Measurements from ENCODE around the gene FAM222B.

- no peak for TF ChIP-seq TP53 (CRISPR knock-in tag; IDR thresholded peaks at IDR 0.05)
- TF ChIP-seq KDM1A (IDR thresholded peaks at IDR 0.05; ENCODE audit: low read depth), result no peak
- TF ChIP-seq KDM5A (IDR thresholded peaks at IDR 0.05), result no peak
- no peak for TF ChIP-seq CTCF (IDR thresholded peaks at IDR 0.05)
- no peak for TF ChIP-seq EHF (CRISPR knock-in tag; IDR thresholded peaks at IDR 0.05)
- TF ChIP-seq NR3C1 (IDR thresholded peaks at IDR 0.05), result no peak
- no peak for TF ChIP-seq BHLHE40 (IDR thresholded peaks at IDR 0.05; ENCODE audit: low read depth, low read length)
- no peak for TF ChIP-seq POLR2A (IDR thresholded peaks at IDR 0.05; ENCODE audit: low read length)
Observed at GRCh38 chr17:28892024-28892423, 49.4 kb upstream of the FAM222B start.

Data from A549 (cell line).